Brain pericyte (primary cell): Measurements from ENCODE around the gene PRAMEF33.
"Not testable (repeated sequence)": the region's sequence is repeated elsewhere in the genome, so short reads cannot be mapped to it uniquely, and the experiment has no call there.

ENCODE experiments used
- DNase-seq: peaks from one replicate; pipeline ENCODE4 v3.0.0-alpha.2; 2012; ENCODE audit warnings: low read depth, low spot score

Gene PRAMEF33

GRCh38 chr1:13303239-13303638 is at the start of gene PRAMEF33:
TSS of gene PRAMEF33 (plus strand) at chr1:13303539. CDS start at chr1:13305955, 2,416 bp downstream.
- not testable (repeated sequence) for DNase-seq

DNA sequence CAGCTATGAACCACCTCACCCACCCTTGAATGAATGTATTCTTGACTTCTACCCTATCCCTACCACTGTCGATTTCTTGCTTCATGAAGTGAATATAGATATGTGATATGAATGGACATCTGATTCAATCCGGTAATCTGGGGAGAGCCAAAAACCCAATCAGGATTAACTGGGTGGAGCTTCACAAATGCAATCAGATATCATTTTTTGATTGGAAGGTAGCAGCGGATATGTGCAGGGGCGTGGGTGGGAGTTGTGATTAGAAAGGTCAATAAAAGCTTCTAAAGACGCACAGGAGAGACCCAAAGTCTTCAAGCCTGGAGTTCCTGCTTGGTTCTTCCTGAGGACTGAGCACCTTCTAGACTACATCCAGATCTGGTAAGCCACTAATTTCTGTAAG is 49.4 kb upstream of the PRAMEF33 start, which contains the start of gene PRAMEF5:
PRAMEF5 (plus strand) TSS at position 301 of the 400 bp plus-strand sequence. CDS start 5,071 bp downstream, outside the sequence.
- not testable (repeated sequence) for DNase-seq

DNA sequence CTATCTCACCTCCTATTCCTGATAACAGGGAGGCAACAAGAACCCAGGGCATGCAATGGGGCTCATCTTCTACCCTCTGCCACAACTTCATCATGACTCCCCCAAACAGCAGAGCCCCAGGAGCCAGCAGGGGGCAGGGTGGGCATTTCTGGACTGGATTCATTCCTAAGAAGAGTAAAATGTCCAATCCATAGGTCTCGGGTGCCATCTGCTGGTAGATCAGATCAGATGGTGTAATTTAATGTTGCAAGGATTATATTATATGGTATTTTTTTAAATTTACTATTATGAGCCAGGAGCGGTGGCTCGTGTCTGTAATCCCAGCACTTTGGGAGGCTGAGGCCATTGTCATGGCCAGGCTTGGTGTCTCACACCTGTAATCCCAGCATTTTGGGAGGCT is 38.2 kb upstream of the PRAMEF33 start:
- DNase-seq, result not testable (repeated sequence)

DNA sequence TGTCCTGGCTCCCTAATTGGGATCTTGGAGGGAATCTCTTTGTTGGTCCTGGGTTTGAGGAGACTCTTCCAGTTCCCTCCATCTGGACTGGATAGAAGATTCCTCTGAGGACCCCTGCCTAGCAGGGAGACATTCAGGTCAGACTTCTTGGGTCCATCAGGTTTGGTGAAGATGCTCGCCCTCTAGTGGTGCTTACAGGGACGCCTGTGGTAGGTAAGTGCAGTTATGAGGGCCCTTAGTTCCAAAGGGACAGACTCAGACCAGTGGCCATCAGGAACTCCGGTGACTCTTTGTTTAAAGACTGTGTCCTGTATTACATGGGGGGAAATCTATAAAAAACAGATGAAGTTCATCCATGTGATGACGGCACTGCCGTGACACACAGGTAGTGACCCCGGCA is 26.3 kb upstream of the PRAMEF33 start:
- not testable (repeated sequence) for DNase-seq

- not testable (repeated sequence) for DNase-seq
These were observed 23.7 kb upstream of the PRAMEF33 start for GRCh38 chr1:13279617-13280016.

DNA sequence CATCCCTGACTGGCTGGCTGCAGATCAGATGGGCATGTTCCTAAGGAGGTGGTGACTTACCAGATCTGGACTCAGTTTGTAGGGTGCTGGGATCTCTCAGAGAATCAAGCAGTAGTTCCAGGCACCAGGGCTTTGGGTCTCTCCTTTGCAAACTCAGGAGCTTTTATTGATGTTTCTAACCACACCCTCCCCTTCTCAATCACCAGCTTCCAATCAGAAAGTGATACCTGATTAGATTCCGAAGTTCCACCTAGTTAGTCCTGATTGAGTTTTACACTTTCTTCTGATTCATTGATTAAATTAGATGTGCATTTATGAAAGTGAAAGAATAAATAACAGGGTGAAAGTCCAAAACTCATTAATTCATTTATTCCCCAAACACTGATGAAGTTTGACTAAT is 18.3 kb upstream of the PRAMEF33 start, which contains the start of gene PRAMEF8:
PRAMEF8 (minus strand) TSS at position 101 of the 400 bp plus-strand sequence. CDS start 1,046 bp downstream, outside the sequence.
- DNase-seq, result not testable (repeated sequence)

GRCh38 chr1:13289030-13289429 is 14.3 kb upstream of the PRAMEF33 start:
- DNase-seq, result not testable (repeated sequence)

GRCh38 chr1:13297216-13297931 is 6.0 kb upstream of the PRAMEF33 start:
- DNase-seq, result not testable (repeated sequence)

DNA sequence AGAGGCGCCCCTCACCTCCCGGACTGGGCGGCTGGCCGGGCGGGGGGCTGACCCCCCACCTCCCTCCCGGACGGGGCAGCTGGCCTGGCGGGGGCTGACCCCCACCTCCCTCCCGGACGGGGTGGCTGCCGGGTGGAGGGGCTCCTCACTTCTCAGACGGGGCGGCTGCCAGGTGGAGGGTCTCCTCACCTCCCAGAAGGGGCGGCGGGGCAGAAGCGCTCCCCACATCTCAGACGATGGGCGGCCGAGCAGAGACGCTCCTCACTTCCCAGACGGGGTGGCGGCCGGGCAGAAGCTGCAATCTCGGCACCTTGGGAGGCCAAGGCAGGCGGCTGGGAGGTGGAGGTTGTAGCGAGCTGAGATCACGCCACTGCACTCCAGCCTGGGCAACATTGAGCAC is 4.6 kb upstream of the PRAMEF33 start:
- DNase-seq, result not testable (repeated sequence)

DNA sequence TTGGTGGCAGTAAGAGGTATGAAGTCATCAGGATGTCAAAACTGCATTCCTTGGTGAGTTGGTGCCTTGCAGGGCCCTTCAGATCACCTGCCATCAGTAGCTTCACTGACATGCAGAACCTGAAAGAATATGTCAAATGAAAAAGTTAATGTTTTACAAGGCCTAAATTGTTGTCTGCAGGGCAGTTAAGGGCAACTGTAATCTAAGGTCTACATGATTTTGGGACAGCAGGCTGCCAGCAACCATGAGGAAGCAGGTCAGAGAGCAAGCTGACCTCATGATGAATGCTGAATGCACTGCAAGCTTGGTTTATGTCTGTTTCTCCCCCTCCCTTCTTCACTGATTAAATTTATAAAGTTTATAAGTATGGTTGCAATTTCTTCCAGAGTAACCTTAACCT is 1.1 kb upstream of the PRAMEF33 start:
- not testable (repeated sequence) for DNase-seq

- not testable (repeated sequence) for DNase-seq
These were observed 11.9 kb downstream of the PRAMEF33 start, which contains the start of gene PRAMEF15 for GRCh38 chr1:13315281-13315680. TSS of gene PRAMEF15 (plus strand) at chr1:13315581. CDS start at chr1:13318408, 2,827 bp downstream.

DNA sequence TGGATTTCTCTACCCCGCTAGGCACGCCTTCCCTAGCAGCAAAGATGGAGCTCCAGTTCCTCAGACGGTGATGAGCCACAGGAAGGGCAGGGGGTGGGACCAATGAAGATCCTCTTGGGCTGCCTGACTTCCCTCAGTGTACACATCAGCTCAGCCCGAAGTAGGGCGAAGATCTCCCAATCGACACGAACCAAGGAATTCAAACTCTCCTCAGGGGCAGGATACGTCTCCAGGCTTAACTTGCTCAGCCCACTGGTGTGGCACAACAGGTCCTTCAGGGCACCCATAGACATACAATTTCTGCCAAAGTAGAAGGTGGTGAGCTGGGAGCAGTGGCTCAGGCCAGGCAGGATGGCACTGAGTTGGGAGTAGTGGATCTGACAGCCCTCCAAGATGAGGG is 39.2 kb downstream of the PRAMEF33 start:
- DNase-seq, result not testable (repeated sequence)

GRCh38 chr1:13347034-13347433 is 43.7 kb downstream of the PRAMEF33 start, which contains the start of gene PRAMEF14:
TSS of gene PRAMEF14 (minus strand) at chr1:13347134. CDS start at chr1:13345314, 1,820 bp downstream.
- DNase-seq, result not testable (repeated sequence)

DNA sequence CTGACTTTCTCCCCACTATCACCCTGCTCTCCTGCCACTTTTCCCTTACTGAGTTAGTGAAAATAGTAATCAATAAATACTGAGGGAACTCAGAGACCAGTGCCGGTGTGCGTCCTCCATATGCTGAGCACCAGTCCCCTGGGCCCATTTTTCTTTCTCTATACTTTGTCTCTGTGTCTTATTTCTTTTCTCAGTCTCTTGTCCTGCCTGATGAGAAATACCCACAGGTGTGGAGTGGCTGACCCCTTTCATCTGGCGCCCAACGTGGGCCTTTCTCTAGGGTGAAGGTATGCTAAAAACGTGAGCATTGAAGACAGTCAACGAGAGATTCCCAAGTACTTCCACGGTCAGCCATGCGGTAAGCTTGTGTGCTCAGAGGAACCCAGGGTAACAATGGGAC is 50.1 kb downstream of the PRAMEF33 start:
- DNase-seq, result not testable (repeated sequence)

- DNase-seq, result not testable (repeated sequence)
These were observed 51.1 kb downstream of the PRAMEF33 start for GRCh38 chr1:13354475-13354874.

- DNase-seq, result not testable (repeated sequence)
These were observed 53.4 kb downstream of the PRAMEF33 start for GRCh38 chr1:13356774-13357173.
